ENCODE measurements around the gene MARCHF6. TPM values are rescaled to one million over a fixed set of nuclear protein-coding genes. Genes with fewer than 3 reads are reported as not detected.
"Not testable (repeated sequence)": the region's sequence is repeated elsewhere in the genome, so short reads cannot be mapped to it uniquely, and the experiment has no call there.

MARCHF6 gene
- total RNA-seq, 1 donor from 2014 or later = 106 TPM

DNA sequence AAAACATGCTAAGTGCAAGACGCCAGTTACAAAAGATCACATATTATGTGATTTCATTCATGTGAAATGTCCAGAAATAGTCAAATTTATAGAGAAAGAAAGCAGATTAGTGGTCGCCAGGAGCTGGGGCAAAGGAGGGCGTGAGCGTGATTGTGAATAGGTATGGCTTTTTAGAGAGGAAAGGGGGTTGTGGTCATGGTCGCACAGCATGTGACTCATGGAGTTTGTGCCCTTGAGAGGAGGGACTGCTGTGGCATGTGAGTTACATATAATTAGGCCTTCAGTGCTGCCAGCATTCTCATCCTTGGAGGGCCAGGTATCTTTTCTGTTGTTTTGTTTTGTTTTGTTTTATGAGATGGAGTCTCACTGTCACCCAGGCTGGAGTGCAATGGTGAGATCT, 21.2 kb upstream of the MARCHF6 start:
- H3K36me3 Mint-ChIP-seq (ENCODE audit: low read depth) = no peaks in the 10 kb centered on the region
- no peaks in the 10 kb centered on the region for H3K9me3 Mint-ChIP-seq
- peaks cover 4% of the 10 kb centered on the region for H3K4me1 Mint-ChIP-seq
- DNase-seq = no peak
- peaks cover 62% of the 10 kb centered on the region for H3K27me3 Mint-ChIP-seq
- no peak overlapping the region for H3K27ac Mint-ChIP-seq
- no peak overlapping the region for H3K4me3 Mint-ChIP-seq
- intact Hi-C loops (cut with micrococcal nuclease) = no loop called here

DNA sequence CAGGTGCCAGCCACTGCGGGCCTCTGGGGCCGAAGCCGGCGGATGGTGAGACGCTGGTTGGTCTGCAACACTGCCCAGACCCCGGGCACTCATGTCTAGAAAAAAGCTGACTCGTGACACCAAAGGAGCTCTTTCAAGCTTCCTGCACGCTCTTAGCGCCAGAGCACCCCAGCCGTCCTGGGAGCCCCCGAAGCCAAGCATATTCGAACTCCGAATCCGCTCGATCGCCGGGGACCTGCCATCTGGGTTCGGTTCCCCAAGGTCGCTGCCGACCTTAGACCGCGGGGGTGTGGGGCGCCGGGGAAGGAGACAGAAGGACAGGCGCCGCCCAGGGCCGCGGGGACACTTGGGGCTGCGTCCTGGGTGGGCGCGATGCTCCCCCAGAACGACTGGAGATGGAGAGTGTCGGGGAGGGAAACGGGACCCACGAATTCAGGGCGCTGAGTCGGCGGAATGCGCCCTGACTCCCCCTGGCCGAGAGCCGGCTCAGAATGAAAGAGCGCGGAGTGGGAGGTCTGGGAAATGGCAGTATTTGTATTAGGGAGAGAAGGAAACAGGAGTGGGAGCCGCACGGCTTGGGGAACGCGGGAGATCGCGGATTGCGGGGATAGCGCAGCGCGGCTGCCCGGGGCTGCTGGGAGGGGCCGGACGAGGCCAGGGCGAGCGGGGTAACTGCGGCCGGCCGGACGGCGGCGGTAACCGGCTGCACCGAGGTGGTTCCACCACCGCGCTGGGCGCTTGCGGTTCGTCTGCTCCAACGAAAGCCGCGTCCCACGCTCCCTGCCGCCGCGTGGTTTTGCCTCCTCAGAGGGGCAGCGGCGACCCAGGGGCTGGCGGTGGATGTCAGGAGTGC, 20.1 kb upstream of the MARCHF6 start:
- intact Hi-C loops (cut with micrococcal nuclease) = no loop called here
- peak overlapping the region; percentile 85 for H3K4me3 Mint-ChIP-seq
- no peaks in the 10 kb centered on the region for H3K36me3 Mint-ChIP-seq (ENCODE audit: low read depth)
- H3K4me1 Mint-ChIP-seq = peaks cover 4% of the 10 kb centered on the region
- H3K27me3 Mint-ChIP-seq = peaks cover 62% of the 10 kb centered on the region
- peak; percentile 58 for DNase-seq
- no peak overlapping the region for H3K27ac Mint-ChIP-seq
- H3K9me3 Mint-ChIP-seq = no peaks in the 10 kb centered on the region

DNA sequence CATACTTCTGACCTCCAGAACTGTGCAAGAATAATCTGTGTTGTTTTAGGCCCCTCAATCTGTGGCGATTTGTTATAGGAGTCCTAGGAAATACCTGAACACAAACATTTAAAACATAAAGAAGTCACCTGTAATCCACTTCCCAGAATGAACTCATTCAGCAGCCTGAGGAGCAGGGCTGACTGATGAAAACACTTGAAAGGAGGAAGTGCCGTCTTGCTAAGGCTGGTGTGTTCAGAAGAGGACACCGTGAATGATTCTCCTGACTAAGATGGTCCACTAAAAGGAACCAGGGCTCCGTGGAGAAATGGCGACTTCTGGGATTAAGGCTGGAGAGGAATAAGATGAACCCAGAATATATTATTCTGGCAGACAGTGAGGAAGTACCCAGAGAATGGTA, 18.7 kb upstream of the MARCHF6 start:
- no peaks in the 10 kb centered on the region for H3K9me3 Mint-ChIP-seq
- no peak overlapping the region for H3K4me3 Mint-ChIP-seq
- H3K27me3 Mint-ChIP-seq = peaks cover 54% of the 10 kb centered on the region
- intact Hi-C loops (cut with micrococcal nuclease) = no loop called here
- H3K4me1 Mint-ChIP-seq = peaks cover 4% of the 10 kb centered on the region
- DNase-seq = peak; percentile 52
- no peaks in the 10 kb centered on the region for H3K36me3 Mint-ChIP-seq (ENCODE audit: low read depth)
- H3K27ac Mint-ChIP-seq = no peak overlapping the region

DNA sequence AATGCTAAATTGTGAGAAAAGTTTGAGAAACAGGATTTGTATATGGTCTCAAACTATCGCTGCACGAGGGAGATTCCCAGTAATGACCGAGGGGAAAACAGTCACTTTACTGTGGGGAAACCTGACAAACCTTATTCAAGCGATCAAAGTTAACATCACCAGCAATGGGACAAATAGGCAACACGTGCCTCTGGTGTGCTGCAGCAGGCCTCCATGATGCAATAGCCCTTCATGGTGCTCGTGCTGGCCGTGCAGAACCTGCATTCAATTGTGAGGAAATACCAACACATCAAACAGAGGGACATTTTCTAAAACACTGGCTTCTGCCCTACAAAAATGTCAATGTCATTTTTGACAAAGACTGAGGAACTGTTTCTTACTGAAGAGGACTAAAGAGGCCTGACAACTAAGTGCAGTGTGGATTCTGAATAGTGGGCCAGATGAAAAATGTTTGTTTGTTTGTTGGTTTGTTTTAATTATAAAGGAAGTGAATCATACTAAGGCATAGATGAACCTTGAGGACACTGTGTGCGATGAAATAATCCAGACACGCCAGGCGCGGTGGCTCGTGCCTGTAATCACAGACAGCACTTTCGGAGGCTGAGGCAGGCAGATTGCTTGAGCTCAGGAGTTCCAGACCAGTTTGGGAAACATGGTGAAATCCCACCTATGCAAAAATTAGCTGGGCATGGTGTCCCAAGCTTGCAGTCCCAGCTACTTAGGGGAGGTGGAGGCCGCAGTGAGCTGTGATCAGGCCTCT, 17.6 kb upstream of the MARCHF6 start:
- H3K4me3 Mint-ChIP-seq = no peak overlapping the region
- peaks cover 46% of the 10 kb centered on the region for H3K27me3 Mint-ChIP-seq
- no peaks in the 10 kb centered on the region for H3K9me3 Mint-ChIP-seq
- no peaks in the 10 kb centered on the region for H3K36me3 Mint-ChIP-seq (ENCODE audit: low read depth)
- H3K27ac Mint-ChIP-seq = no peak overlapping the region
- H3K4me1 Mint-ChIP-seq = peaks cover 4% of the 10 kb centered on the region
- peak; percentile 27 for DNase-seq
- intact Hi-C loops (cut with micrococcal nuclease) = no loop called here

DNA sequence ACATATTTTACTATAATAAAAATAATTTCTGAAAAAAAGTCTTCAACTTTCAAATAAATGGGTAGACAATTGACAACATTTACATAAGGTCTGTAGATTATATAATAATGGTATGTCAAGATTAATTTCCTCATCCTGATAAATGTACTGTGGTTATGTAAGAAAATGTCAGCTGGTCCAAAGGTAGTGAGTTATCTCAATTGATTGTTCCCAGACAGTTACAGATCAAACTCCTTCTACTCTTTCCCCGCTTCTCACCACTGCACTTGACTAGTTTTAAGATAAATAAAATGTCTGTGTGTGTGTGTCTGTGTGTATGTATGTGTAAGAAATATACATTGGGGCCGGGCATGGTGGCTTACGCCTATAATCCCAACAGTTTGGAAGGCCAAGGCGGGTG, 16.4 kb upstream of the MARCHF6 start:
- Mint-ChIP-seq H3K36me3 (ENCODE audit: low read depth) (no peaks in the 10 kb centered on the region), H3K4me1 (peaks cover 4% of the 10 kb centered on the region), H3K27ac (no peak overlapping the region), H3K27me3 (peaks cover 34% of the 10 kb centered on the region), H3K4me3 (no peak overlapping the region), H3K9me3 (no peaks in the 10 kb centered on the region)
- peak; percentile 42 for DNase-seq
- intact Hi-C loops (cut with micrococcal nuclease) = no loop called here

GRCh38 chr5:10337986-10338385, 15.5 kb upstream of the MARCHF6 start:
- Mint-ChIP-seq H3K4me1 (peaks cover 4% of the 10 kb centered on the region), H3K27me3 (peaks cover 26% of the 10 kb centered on the region), H3K27ac (no peak overlapping the region), H3K4me3 (no peak overlapping the region), H3K36me3 (ENCODE audit: low read depth) (no peaks in the 10 kb centered on the region), H3K9me3 (no peaks in the 10 kb centered on the region)
- peak; percentile 46 for DNase-seq
- intact Hi-C loops (cut with micrococcal nuclease) = no loop called here

GRCh38 chr5:10338686-10339057, 14.8 kb upstream of the MARCHF6 start:
- Mint-ChIP-seq H3K4me1 (no peaks in the 10 kb centered on the region), H3K4me3 (no peak overlapping the region), H3K27me3 (peaks cover 20% of the 10 kb centered on the region), H3K9me3 (no peaks in the 10 kb centered on the region), H3K27ac (no peak overlapping the region), H3K36me3 (ENCODE audit: low read depth) (no peaks in the 10 kb centered on the region)
- peak; percentile 43 for DNase-seq
- intact Hi-C loops (cut with micrococcal nuclease) = no loop called here

GRCh38 chr5:10339058-10339811, 14.3 kb upstream of the MARCHF6 start:
- Mint-ChIP-seq H3K36me3 (ENCODE audit: low read depth) (no peaks in the 10 kb centered on the region), H3K4me1 (no peaks in the 10 kb centered on the region), H3K27me3 (peaks cover 18% of the 10 kb centered on the region), H3K9me3 (no peaks in the 10 kb centered on the region), H3K4me3 (no peak overlapping the region), H3K27ac (no peak overlapping the region)
- DNase-seq = peak; percentile 34
- intact Hi-C loops (cut with micrococcal nuclease) = no loop called here

DNA sequence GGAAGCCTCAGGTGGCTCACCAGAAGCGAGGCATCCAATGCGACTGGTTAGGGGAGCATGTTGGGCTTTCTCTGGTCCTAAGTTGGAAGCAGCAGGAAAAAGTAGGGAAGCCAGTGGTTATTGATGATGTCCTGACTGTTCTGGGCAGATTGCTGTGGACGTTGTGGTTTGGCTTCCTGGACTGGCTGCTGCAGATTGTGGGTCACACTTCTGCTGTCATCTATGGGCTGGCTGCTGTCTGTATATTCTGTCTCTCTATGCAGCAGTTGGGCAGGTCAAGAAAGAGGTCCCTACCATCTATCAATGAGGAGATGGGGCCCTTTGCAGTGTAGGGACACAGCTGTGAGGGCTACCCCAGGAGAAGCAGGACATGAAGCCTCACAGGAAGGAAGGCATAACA, 13.5 kb upstream of the MARCHF6 start:
- H3K27ac Mint-ChIP-seq = no peak overlapping the region
- H3K27me3 Mint-ChIP-seq = peaks cover 11% of the 10 kb centered on the region
- no peak overlapping the region for H3K4me3 Mint-ChIP-seq
- H3K4me1 Mint-ChIP-seq = no peaks in the 10 kb centered on the region
- no peaks in the 10 kb centered on the region for H3K36me3 Mint-ChIP-seq (ENCODE audit: low read depth)
- H3K9me3 Mint-ChIP-seq = no peaks in the 10 kb centered on the region
- peak; percentile 24 for DNase-seq
- intact Hi-C loops (cut with micrococcal nuclease) = no loop called here

GRCh38 chr5:10343486-10343885, 10.0 kb upstream of the MARCHF6 start:
- DNase-seq = peak; percentile 48
- H3K27me3 Mint-ChIP-seq = no peaks in the 10 kb centered on the region
- H3K4me3 Mint-ChIP-seq = no peak overlapping the region
- intact Hi-C loops (cut with micrococcal nuclease) = no loop called here
- no peaks in the 10 kb centered on the region for H3K9me3 Mint-ChIP-seq
- no peaks in the 10 kb centered on the region for H3K36me3 Mint-ChIP-seq (ENCODE audit: low read depth)
- H3K27ac Mint-ChIP-seq = no peak overlapping the region
- H3K4me1 Mint-ChIP-seq = no peaks in the 10 kb centered on the region

DNA sequence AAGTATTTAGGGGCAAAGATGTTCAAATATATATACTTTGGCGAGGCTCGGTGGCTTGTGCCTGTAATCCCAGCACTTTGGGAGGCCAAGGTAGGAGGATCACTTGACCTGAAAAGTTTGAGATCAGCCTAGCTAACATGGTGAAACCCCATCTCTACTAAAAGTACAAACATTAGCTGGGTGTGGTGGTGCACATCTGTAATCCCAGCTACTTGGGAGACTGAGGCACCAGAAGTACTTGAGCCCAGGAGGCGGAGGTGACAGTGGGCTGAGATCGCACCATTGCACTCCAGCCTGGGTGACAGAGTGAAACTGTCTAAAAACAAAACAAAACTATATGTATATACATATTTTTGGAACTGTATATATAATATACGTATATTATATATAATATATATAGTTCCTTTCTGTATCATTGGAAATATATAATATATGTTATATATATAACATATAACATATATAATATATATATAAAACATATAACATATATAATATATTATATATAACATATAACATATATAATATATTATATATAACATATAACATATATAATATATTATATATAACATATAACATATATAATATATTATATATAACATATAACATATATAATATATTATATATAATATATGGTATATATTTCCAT, 8.9 kb upstream of the MARCHF6 start:
- H3K27me3 Mint-ChIP-seq; H3K4me3 Mint-ChIP-seq; H3K9me3 Mint-ChIP-seq; H3K36me3 Mint-ChIP-seq (ENCODE audit: low read depth); H3K27ac Mint-ChIP-seq; intact Hi-C loops (cut with micrococcal nuclease); H3K4me1 Mint-ChIP-seq: not testable (repeated sequence)
- peak; percentile 56 for DNase-seq

- intact Hi-C loops (cut with micrococcal nuclease) = no loop called here
- Mint-ChIP-seq H3K36me3 (ENCODE audit: low read depth) (no peaks in the 10 kb centered on the region), H3K4me3 (no peak overlapping the region), H3K27ac (no peak overlapping the region), H3K9me3 (no peaks in the 10 kb centered on the region), H3K4me1 (peaks cover 5% of the 10 kb centered on the region), H3K27me3 (no peaks in the 10 kb centered on the region)
- peak; percentile 54 for DNase-seq
Measured at GRCh38 chr5:10348258-10348657, 5.2 kb upstream of the MARCHF6 start.

GRCh38 chr5:10351199-10351905, 2.1 kb upstream of the MARCHF6 start:
- no peak overlapping the region for H3K4me3 Mint-ChIP-seq
- no peaks in the 10 kb centered on the region for H3K9me3 Mint-ChIP-seq
- DNase-seq = peak; percentile 53

More at GRCh38 chr5:10351199-10351905, 2.1 kb upstream of the MARCHF6 start:
- H3K27me3 Mint-ChIP-seq = no peaks in the 10 kb centered on the region
- intact Hi-C loops (cut with micrococcal nuclease) = loop anchor here (5.0 to 10.0 kb wide), 2 partner anchors 243 to 411 kb away; partner anchors contain the start of gene DAP
- peaks cover 18% of the 10 kb centered on the region for H3K4me1 Mint-ChIP-seq
- H3K27ac Mint-ChIP-seq = no peak overlapping the region
- H3K36me3 Mint-ChIP-seq (ENCODE audit: low read depth) = peaks cover 5% of the 10 kb centered on the region

Measured in activated CD4-positive, alpha-beta T cell treated with anti-CD3 and anti-CD28 coated beads, Interleukin-2, amount 10 ng/mL, durations not matched to agents 24 days and 14 days (primary cell).